ENCODE measurements around the gene CASP7. TPM values are rescaled to one million over a fixed set of nuclear protein-coding genes. Genes with fewer than 3 reads are reported as not detected.
A peak's percentile ranks its signal among the peaks of the same experiment; 100 is the strongest.
"Not testable (repeated sequence)": the region's sequence is repeated elsewhere in the genome, so short reads cannot be mapped to it uniquely, and the experiment has no call there.

Gene CASP7
- polyA plus RNA-seq, 6 donors from 2014 or later, result 15.0 to 24.0 (median 18.3) TPM

DNA sequence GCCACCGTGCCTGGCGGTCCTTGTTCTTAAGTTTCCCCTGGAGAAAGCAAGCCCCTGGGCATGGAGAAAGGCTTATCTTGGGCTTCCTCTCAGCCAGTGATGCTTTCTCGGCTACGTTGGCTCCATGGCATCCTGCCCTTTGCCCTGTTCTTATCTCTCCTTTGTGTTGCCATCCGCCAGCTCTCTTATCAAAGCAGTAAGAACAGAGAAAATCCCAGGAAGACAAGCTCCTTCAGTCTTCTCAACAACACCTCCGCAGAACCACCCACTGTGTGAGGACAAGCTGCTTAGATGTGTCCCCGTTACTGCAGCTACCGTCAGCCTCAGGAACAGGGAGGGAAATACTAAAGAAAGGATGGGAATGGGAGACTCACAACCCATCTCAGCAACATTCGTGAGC lies 75.1 kb downstream of the CASP7 start:
- no peak overlapping the region for H3K27ac Mint-ChIP-seq
- no peaks in the 10 kb centered on the region for H3K36me3 Mint-ChIP-seq

GRCh38 chr10:113756940-113757543 lies 77.3 kb downstream of the CASP7 start:
- H3K9me3 Mint-ChIP-seq, result no peaks in the 10 kb centered on the region
- H3K27me3 Mint-ChIP-seq, result peaks cover 14 to 38% (median 28%) of the 10 kb centered on the region in 3 donors
- H3K4me3 Mint-ChIP-seq, result no peak overlapping the region
- DNase-seq, result no peak
- peaks cover 0 to 3% (median 0%) of the 10 kb centered on the region in 3 donors for H3K4me1 Mint-ChIP-seq
- no peak overlapping the region for H3K27ac Mint-ChIP-seq
- ATAC-seq (ENCODE audit: low read depth in 2 of 2), result no peak
- no peaks in the 10 kb centered on the region for H3K36me3 Mint-ChIP-seq

More for the DNA sequence above, 75.1 kb downstream of the CASP7 start:
- no peaks in the 10 kb centered on the region for H3K9me3 Mint-ChIP-seq
- no peak overlapping the region for H3K4me3 Mint-ChIP-seq
- H3K4me1 Mint-ChIP-seq, result peaks cover 0 to 3% (median 0%) of the 10 kb centered on the region in 3 donors
- H3K27me3 Mint-ChIP-seq, result peaks cover 14 to 32% (median 28%) of the 10 kb centered on the region in 3 donors
- ATAC-seq (ENCODE audit: low read depth in 2 of 2) (no peak), DNase-seq (no peak)

DNA sequence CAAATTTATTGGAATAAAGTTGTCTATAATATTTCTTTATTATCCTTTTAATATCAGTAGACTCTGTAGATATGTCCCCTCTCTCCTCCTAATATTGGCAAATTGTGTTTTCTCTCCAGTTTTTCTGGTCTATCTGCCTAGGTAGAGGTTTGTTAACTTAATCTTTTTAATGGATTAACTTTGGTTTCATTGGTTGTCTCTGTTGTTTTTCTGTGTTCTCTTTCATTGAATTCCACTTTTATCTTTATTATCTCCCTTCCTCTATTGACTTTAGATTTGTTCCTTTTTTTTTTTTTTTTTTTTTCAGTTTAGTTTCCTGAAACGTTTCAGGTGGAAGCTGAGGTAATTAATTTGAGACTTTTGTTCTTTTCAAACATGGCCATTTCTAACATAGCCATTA lies 82.4 kb downstream of the CASP7 start:
- DNase-seq, result no peak
- ATAC-seq (ENCODE audit: low read depth in 2 of 2), result no peak
- no peak overlapping the region for H3K4me3 Mint-ChIP-seq
- peaks cover 5 to 8% of the 10 kb centered on the region in 2 donors for H3K36me3 Mint-ChIP-seq
- no peaks in the 10 kb centered on the region for H3K4me1 Mint-ChIP-seq
- H3K9me3 Mint-ChIP-seq, result peaks cover 5 to 20% (median 12%) of the 10 kb centered on the region in 7 donors
- H3K27ac Mint-ChIP-seq, result no peak overlapping the region
- peaks cover 0 to 27% (median 22%) of the 10 kb centered on the region in 3 donors for H3K27me3 Mint-ChIP-seq

GRCh38 chr10:113764582-113764981 lies 84.9 kb downstream of the CASP7 start:
- peaks cover 12 to 44% (median 39%) of the 10 kb centered on the region in 3 donors for H3K27me3 Mint-ChIP-seq
- no peak overlapping the region for H3K4me3 Mint-ChIP-seq
- ATAC-seq (ENCODE audit: low read depth in 2 of 2) (no peak), DNase-seq (no peak)
- no peak overlapping the region for H3K27ac Mint-ChIP-seq
- H3K4me1 Mint-ChIP-seq, result no peaks in the 10 kb centered on the region
- H3K9me3 Mint-ChIP-seq, result peaks cover 5 to 20% (median 12%) of the 10 kb centered on the region in 7 donors
- peaks cover 5 to 8% of the 10 kb centered on the region in 2 donors for H3K36me3 Mint-ChIP-seq

GRCh38 chr10:113765910-113766309 lies 86.2 kb downstream of the CASP7 start:
- peaks cover 5 to 20% (median 12%) of the 10 kb centered on the region in 7 donors for H3K9me3 Mint-ChIP-seq
- no peak overlapping the region for H3K4me3 Mint-ChIP-seq
- DNase-seq, result no peak
- no peak overlapping the region for H3K27ac Mint-ChIP-seq
- peaks cover 5 to 8% of the 10 kb centered on the region in 2 donors for H3K36me3 Mint-ChIP-seq
- H3K27me3 Mint-ChIP-seq, result peaks cover 25 to 51% (median 50%) of the 10 kb centered on the region in 3 donors
- H3K4me1 Mint-ChIP-seq, result no peaks in the 10 kb centered on the region
- no peak for ATAC-seq (ENCODE audit: low read depth in 2 of 2)

GRCh38 chr10:113767222-113767621 lies 87.5 kb downstream of the CASP7 start:
- Mint-ChIP-seq H3K4me1 (no peaks in the 10 kb centered on the region), H3K27me3 (peaks cover 35 to 61% (median 59%) of the 10 kb centered on the region in 3 donors), H3K9me3 (peaks cover 5 to 20% (median 12%) of the 10 kb centered on the region in 7 donors), H3K27ac (no peak overlapping the region), H3K4me3 (no peak overlapping the region), H3K36me3 (peaks cover 5 to 8% of the 10 kb centered on the region in 2 donors)
- ATAC-seq (ENCODE audit: low read depth in 2 of 2) (no peak), DNase-seq (no peak)

DNA sequence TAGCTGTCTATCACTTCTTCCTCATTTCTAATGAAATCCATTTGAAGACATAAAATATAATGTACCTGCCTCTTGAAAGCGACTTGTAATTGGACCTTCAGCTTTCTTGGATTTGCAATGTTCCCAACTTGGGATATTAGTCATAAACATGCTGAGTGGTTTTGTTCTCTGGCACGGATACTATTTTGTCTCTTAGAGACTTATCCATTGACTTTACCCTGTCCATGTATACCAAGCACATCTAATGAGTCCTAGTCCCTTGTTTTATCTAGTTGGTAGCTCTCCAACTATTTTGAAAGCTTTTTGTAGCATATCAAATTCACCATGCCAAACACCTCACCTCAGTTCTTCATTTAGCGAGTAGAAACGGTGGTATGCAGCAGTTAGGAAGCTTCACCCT lies 90.6 kb downstream of the CASP7 start:
- no peak overlapping the region for H3K4me3 Mint-ChIP-seq
- ATAC-seq (ENCODE audit: low read depth in 2 of 2) (no peak), DNase-seq (no peak)
- no peaks in the 10 kb centered on the region for H3K36me3 Mint-ChIP-seq
- H3K9me3 Mint-ChIP-seq, result no peaks in the 10 kb centered on the region
- H3K27me3 Mint-ChIP-seq, result peaks cover 37 to 54% (median 51%) of the 10 kb centered on the region in 3 donors
- no peaks in the 10 kb centered on the region for H3K4me1 Mint-ChIP-seq
- H3K27ac Mint-ChIP-seq, result no peak overlapping the region

DNA sequence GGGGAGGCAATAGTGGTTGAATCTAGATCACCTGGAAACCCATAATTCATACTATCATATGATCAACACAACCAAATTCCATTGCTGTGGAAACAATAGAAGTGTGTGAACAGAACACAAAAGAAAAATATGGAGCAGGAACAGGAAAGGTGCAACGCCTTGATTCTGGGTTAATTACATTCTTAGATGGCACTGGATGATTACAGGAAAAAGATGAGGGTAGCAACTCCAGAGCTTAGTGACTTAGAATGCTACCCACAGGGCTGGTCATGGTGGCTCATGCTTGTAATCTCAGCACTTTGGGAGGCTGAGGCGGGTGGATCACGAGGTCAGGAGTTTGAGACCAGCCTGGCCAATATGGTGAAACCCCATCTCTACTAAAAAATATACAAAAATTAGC lies 91.4 kb downstream of the CASP7 start:
- not testable (repeated sequence) for DNase-seq, H3K9me3 Mint-ChIP-seq

GRCh38 chr10:113775686-113776294 lies 96.1 kb downstream of the CASP7 start:
- Mint-ChIP-seq H3K27me3 (peaks cover 30 to 34% (median 33%) of the 10 kb centered on the region in 3 donors), H3K4me3 (no peak overlapping the region), H3K36me3 (no peaks in the 10 kb centered on the region), H3K9me3 (no peaks in the 10 kb centered on the region), H3K4me1 (no peaks in the 10 kb centered on the region), H3K27ac (peak overlapping the region in 1 of 6 donors; percentile 1)
- DNase-seq (no peak), ATAC-seq (ENCODE audit: low read depth in 2 of 2) (no peak)

More for the DNA sequence above, 91.4 kb downstream of the CASP7 start:
- H3K36me3 Mint-ChIP-seq; H3K27ac Mint-ChIP-seq; ATAC-seq (ENCODE audit: low read depth in 2 of 2); H3K4me3 Mint-ChIP-seq; H3K4me1 Mint-ChIP-seq: not testable (repeated sequence)
- peaks cover 41 to 51% (median 46%) of the 10 kb centered on the region in 3 donors for H3K27me3 Mint-ChIP-seq

DNA sequence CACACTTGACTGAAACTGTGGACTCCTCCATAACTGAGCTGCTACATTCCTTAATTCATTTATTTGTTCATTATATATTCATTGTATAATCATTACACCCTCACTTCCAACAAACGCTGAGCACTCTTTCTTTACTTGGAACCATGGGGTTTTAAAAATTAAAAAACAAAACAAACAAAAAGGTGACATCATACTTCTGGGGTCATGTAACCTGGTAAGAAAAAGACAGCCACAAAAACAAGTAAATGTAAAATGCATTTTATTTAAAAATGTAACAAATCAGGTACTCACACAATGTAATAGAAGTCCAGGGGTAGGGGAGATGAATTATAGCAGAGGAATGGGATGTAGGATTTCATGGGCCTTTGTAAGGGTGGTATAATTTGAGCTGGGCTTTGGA lies 96.8 kb downstream of the CASP7 start:
- no peak overlapping the region for H3K4me3 Mint-ChIP-seq

More for the DNA sequence above, 96.8 kb downstream of the CASP7 start:
- Mint-ChIP-seq H3K36me3 (no peaks in the 10 kb centered on the region), H3K27ac (no peak overlapping the region), H3K27me3 (peaks cover 31 to 35% (median 31%) of the 10 kb centered on the region in 3 donors), H3K4me1 (no peaks in the 10 kb centered on the region), H3K9me3 (no peaks in the 10 kb centered on the region)
- DNase-seq, result no peak
- ATAC-seq (ENCODE audit: low read depth in 2 of 2), result no peak

Other genes starting within 250 kb of the CASP7 start
- gene HABP2, start 126.9 kb upstream of the CASP7 start, polyA plus RNA-seq (ENCODE audit: low read depth in 6 of 6), result not detected
- gene NRAP, start 15.9 kb upstream of the CASP7 start, polyA plus RNA-seq (ENCODE audit: low read depth in 6 of 6), result not detected
- gene PLEKHS1, start 71.8 kb downstream of the CASP7 start, polyA plus RNA-seq (ENCODE audit: low read depth in 6 of 6), result not detected
- 1 to 10 TPM; 1.5 to 4.6 (median 1.9) TPM for gene DCLRE1A, start 174.2 kb downstream of the CASP7 start, polyA plus RNA-seq (ENCODE audit: low read depth in 6 of 6)
- gene NHLRC2, start 174.7 kb downstream of the CASP7 start, polyA plus RNA-seq (ENCODE audit: low read depth in 6 of 6), result 10 to 100 TPM in 5 of 6 donors, 1 to 10 TPM in 1; 7.2 to 18.9 (median 14.2) TPM